Mucosa of descending colon (tissue), 3 donors: ENCODE results near the gene TNFSF10. TPM values are rescaled to one million over a fixed set of nuclear protein-coding genes. Genes with fewer than 3 reads are reported as not detected.

Experiments
- ATAC-seq: fragments of 200-7000 bp; cut with Tn5 transposase; one replicate; pipeline ENCODE4 v1.9.1; 2020; ENCODE audit warnings: mild to moderate bottlenecking, moderate library complexity
- DNase-seq, 3 donors: peaks; one replicate each; pipeline ENCODE4 v3.0.0-alpha.2; 2020
- H3K36me3 ChIP-seq: fragments of 200-600 bp; one replicate; pipeline ENCODE4 v1.8.0; 2021; ENCODE audit warnings: low read depth, mild to moderate bottlenecking
- H3K4me1 ChIP-seq: fragments of 200-600 bp; one replicate; pipeline ENCODE4 v1.8.0; 2021; ENCODE audit warnings: low read depth, mild to moderate bottlenecking
- H3K4me3 ChIP-seq: fragments of 200-600 bp; one replicate; pipeline ENCODE4 v1.8.0; 2021; ENCODE audit warnings: mild to moderate bottlenecking
- H3K9me3 ChIP-seq: fragments of 200-600 bp; one replicate; pipeline ENCODE4 v1.8.0; 2021; ENCODE audit warnings: mild to moderate bottlenecking
- CTCF ChIP-seq: fragments of 200-600 bp; IDR thresholded peaks from one replicate; pipeline ENCODE4 v1.8.0; 2022; ENCODE audit warnings: antibody characterized with exemption, mild to moderate bottlenecking
- intact Hi-C, 2 donors: fragments of 100-400 bp; cut with DNase I in 1 of 2; cut with micrococcal nuclease in 1 of 2; formaldehyde crosslinking; loops; one replicate each; pipeline versions ENCODE4 v1.11.0 to v1.11.1; 2022; cut with DNase I, micrococcal nuclease
- total RNA-seq, 3 donors: library from RNA; stranded (reverse); fragmentation: NEBNext Ultra II Directional in 2 of 3; extraction: Animal tissue kit (Norgen Biotek cat#: 25700) in 2 of 3; gene quantifications; one replicate each; pipeline versions ENCODE4 v1.2.1 to v1.2.4, GENCODE V29; 2021 to 2023
- donor health status: DM: no; HTN: no; CAD: no; lungs with moderate emphysema.
- donor health status: DM: no; HTN: no; CAD: no.
- donor health status: DM: no; HTN: yes; CAD: no.

The TNFSF10 gene
- total RNA-seq, 3 donors from 2014 or later, result 70.6 to 220 (median 129) TPM

GRCh38 chr3:172467170-172467824, 55.9 kb downstream of the TNFSF10 start:
- no peaks in the 10 kb centered on the region for H3K36me3 ChIP-seq
- no peak overlapping the region for H3K4me3 ChIP-seq
- ATAC-seq (peak; percentile 70), DNase-seq (no peak)
- TF ChIP-seq CTCF, result no peak
- intact Hi-C loops, result no loop called here
- no peaks in the 10 kb centered on the region for H3K4me1 ChIP-seq
- no peaks in the 10 kb centered on the region for H3K9me3 ChIP-seq

DNA sequence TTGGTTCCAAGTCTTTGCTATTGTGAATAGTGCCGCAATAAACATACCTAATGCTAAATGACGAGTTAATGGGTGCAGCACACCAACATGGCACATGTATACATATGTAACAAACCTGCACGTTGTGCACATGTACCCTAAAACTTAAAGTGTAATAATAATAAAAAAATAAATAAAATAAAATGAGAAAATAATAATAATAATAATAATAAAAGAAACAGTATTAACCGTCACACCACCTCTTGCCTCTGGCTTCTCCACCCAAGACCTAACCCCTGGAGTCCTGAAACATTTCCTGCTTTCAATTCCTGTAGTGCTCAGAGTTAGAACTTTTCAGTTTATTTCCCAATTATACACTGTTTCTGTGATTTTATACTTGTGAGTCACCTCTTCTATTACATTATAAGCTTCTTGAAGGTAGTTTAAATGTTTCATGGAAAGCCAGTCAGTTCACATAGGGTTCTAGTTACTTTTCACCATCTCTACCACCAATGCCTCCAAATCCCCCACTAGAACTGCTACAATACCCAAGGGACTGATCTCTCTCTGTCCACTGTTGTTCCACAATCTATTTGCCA, 56.6 kb downstream of the TNFSF10 start:
- ATAC-seq (no peak), DNase-seq (no peak)
- Histone ChIP-seq H3K9me3 (no peaks in the 10 kb centered on the region), H3K4me1 (no peaks in the 10 kb centered on the region), H3K4me3 (no peak overlapping the region), H3K36me3 (no peaks in the 10 kb centered on the region)
- intact Hi-C loops, result no loop called here
- no peak for TF ChIP-seq CTCF

- DNase-seq (no peak), ATAC-seq (no peak)
- no peak for TF ChIP-seq CTCF
- Histone ChIP-seq H3K36me3 (no peaks in the 10 kb centered on the region), H3K9me3 (no peaks in the 10 kb centered on the region), H3K4me1 (no peaks in the 10 kb centered on the region), H3K4me3 (no peak overlapping the region)
- intact Hi-C loops, result no loop called here
Observed at GRCh38 chr3:172465281-172465680, 57.9 kb downstream of the TNFSF10 start.

DNA sequence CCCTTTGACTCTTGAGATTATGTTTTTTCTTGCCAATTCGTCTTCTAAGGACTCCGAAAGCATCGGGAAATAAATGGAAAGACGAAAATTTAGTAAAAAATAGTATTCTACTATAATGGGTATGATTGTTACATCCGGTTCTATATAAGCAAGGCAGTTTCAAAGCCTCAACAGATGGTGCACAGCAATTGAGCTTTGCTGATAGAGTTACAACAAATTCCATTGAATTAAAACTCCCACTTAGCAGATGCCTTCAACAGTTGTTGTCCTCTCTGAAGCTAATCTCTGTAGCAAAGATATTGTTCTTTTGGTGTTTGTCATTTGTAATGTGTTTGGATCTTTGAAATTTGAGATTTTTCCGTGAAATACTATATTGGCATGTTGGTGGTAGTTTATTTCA, 58.9 kb downstream of the TNFSF10 start:
- H3K36me3 ChIP-seq, result no peaks in the 10 kb centered on the region
- no peak for TF ChIP-seq CTCF

DNA sequence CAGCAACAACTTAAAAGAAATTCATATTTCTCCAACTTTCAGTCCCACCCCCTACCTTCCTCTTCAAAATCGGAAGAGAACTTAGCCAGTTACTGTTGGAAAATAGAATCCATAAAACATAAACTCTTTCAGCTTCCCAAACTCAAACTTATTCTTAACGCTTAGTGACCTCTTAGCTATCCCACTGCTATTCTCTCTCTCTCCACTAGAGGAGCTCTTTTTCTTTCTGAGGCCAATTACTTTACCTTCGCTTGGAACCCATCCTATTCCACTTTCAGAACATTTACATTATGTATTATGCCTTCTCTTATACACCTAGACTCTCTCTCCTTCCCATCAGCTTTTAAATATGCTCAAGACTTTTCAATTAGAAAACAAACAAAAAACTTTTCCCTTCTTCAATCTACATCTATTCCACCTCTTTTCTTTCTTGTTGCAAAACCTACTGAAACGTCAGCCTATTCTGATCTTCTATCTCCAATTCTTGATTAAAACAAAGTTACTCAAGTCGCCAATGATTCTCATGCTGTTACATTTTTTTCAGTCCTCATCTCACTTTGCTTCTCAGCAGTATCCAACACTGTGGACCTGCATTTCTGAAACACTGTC, 61.6 kb downstream of the TNFSF10 start:
- Histone ChIP-seq H3K36me3 (no peaks in the 10 kb centered on the region), H3K9me3 (no peaks in the 10 kb centered on the region), H3K4me3 (no peak overlapping the region), H3K4me1 (no peaks in the 10 kb centered on the region)
- intact Hi-C loops, result no loop called here
- peak; percentile 88 for TF ChIP-seq CTCF
- DNase-seq, result no peak
- peak; percentile 72 for ATAC-seq

More for the DNA sequence above, 58.9 kb downstream of the TNFSF10 start:
- Histone ChIP-seq H3K4me1 (no peaks in the 10 kb centered on the region), H3K9me3 (no peaks in the 10 kb centered on the region), H3K4me3 (no peak overlapping the region)
- ATAC-seq (no peak), DNase-seq (no peak)
- intact Hi-C loops, result no loop called here
